GM18870 (cell line): ENCODE results near the gene RNFT2.

Source experiments
- ATAC-seq: cut with Tn5 transposase; IDR thresholded peaks from one replicate; pipeline ENCODE4 v1.9.1; 2021; ENCODE audit warnings: moderate library complexity; ENCODE audit not compliant: unreplicated experiment

RNFT2 gene

DNA sequence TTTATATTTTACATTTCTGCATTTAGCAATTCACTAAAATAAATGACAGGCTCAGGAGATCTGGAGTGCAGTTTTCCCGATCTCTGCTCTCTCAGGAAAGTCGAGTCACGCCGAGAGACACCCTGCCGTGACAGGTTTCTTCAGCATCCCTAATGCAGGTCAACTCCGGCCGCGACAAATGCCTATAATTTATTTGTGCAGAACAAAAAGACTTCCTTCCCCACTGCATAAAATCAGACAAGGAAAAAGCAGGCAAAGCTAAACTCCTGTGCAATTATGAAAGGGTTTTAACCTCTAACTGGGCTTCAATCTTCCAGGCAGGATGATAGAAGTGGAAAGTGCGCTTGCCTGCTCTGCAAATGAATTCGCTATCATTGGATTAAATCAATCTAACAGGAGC lies 28.3 kb upstream of the RNFT2 start:
- no peak for ATAC-seq

DNA sequence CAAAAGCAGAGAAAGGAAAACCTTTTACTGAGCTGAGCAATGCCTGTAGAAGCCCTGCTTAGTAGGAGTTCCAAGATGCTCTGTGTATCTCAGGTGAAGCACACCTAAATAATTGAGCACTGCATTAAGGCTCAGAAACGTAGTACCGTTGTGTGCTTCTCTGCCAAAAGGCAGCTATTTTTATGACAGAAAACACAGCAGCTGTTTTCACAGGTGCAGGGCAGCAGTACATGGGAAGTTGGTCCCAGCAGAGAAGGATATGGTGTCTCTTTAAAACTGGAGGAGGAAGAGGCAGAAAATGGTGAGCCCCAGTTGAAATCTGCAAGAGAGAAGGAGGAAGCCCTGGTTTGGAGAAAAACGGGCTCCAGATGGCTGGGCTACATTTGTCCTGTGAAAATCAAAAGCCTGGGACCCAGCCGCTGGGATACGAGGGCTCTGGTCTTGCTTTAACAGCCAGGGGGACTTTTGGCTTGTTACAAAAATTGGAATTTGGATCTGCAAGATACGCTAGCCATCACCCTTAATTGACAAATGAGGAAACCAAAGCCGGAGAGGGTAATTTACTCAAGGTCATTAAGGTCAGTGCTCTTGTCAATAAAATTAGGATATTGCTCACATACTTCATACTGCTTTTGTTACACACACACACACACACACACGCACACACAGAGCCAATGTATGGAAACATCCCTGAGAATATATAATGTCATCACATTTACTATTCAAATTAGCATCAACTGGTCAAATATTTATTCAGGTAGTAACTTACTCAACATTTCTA lies 27.6 kb upstream of the RNFT2 start:
- no peak for ATAC-seq

DNA sequence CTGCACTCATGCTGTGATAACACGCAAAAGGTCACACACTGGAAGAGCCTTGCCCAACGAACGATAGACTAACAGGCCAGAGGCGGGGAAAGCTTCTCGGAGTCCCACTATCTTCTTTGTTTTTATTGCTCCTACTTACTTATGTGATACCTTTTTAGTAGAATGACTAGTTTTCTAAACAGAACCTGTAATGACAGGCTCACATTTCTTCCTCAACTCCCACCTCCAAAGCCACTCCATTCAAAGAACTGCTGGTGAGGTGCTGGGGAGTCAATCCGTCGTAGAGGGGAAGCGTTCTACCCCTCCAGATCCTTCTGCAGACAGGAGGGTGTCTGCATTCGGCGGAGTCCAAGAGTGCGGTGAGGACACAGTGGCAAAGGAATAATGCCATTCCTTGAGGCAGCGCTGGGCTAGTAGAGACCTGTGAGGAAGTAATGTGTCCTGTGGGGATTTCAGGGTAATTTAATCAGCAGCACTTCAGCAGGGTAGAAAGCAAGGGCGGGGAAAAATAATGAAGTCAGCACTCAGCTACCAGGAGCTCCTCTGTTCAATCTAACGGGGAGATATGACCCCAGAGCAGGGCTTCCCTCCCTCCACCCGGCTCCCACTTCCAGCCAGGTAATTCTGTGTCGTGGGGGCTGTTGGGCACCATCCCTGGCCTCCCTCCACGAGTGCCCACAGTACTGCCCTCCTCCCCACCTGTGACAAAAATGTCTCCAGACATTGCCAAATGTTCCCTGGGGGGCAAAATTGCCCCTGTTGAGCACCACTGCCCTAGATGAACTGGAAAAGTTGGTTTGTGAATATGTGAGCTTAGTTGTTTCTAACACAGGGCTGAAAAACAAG lies 25.4 kb upstream of the RNFT2 start:
- ATAC-seq: no peak

- ATAC-seq: no peak
Measured at GRCh38 chr12:116713527-116713926, 24.6 kb upstream of the RNFT2 start.

DNA sequence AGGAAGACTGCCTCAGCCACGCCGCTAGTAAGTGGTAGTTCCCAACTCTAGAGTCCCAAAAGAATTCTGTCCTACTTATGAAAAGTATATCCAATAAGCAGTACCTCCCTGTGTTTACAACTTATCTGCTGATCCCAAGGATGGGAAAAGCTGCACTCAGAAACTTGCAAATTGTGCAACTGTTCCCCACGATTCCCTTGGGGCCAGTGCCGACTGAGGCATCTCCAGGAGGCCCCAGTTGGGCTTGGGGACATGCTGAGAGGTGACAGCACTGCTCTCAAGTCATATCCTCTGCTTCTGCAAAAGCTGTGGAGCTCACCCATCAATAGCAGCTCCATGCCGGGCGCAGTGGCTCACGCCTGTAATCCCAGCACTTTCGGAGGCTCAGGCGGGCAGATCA lies 23.9 kb upstream of the RNFT2 start:
- ATAC-seq: no peak

- no peak for ATAC-seq
Measured at GRCh38 chr12:116717466-116718437, 20.4 kb upstream of the RNFT2 start.

DNA sequence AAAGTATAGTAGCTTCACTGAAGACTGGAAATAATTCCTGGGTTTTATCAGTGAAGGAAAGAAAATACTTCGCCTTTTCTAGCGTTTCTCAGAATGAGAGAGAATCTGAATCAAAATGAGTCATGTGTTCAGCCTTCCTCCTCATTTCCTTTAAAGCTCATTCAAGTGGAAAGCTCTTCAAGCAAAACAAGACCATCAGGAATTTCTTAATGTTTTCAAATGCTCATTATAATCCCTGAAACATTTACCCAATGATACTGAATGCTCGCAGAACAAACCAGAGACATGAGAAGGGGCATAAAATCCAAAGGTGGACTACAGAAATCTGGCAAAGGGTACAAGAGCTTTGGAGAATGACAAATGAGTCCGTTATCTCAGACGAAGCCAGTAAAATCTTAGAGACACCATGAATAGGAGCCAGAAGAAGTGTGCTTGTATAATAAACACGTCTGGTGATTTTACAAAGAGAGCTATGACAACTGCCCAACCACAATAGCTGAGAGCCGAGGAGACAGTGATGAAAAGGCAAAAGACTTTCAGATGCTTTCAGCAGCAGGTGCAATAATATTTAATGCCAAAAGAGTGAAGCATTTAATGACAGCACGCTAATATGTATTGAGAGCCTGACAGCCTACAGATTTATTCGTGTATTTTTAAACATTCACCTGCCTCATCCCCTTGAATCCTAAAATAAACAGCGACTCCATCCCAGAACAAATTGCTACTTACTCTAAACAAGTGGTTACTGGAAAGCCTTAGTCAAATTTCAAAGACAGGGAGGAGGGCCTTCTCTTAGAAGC lies 19.3 kb upstream of the RNFT2 start:
- ATAC-seq: no peak

DNA sequence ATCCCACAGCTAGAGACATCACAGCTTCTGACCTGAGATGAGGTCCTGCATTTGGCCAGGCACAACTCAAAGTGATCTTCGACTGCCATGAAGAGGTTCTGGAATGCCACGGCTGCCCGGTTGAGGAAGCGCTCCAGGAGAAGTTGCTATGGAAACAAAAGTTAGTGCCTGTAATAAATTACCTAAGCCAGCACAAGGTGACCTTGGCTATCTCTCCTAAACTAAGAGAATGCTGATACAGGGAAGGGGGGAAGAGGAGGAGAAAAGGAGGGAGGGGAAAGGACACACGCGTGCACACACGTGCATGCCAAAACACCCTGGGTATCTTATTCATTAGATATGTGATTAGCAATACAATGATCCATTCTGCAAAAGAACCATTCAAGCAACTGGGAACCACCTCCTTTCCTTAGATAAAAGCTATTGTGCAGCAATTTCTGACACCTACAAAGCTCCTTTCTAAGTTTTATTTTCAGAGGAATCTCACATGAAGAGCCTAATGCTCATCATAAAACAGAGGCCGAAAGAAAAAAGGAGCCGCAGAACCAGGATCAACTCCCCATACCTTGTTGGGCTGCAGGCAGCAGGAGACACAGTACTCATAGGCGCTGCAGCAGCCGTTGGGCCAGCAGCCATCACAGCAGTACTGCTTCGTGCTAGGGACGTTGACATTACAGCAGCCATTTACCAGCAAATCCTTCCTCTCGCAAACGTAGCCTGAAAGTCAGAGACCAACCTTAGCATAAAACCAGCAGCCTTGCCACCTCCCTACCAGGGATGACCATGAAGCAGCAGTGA lies 18.2 kb upstream of the RNFT2 start:
- no peak for ATAC-seq

- ATAC-seq: no peak
Measured at GRCh38 chr12:116722245-116722644, 15.9 kb upstream of the RNFT2 start.

- ATAC-seq: no peak
Measured at GRCh38 chr12:116726694-116727093, 11.4 kb upstream of the RNFT2 start.

DNA sequence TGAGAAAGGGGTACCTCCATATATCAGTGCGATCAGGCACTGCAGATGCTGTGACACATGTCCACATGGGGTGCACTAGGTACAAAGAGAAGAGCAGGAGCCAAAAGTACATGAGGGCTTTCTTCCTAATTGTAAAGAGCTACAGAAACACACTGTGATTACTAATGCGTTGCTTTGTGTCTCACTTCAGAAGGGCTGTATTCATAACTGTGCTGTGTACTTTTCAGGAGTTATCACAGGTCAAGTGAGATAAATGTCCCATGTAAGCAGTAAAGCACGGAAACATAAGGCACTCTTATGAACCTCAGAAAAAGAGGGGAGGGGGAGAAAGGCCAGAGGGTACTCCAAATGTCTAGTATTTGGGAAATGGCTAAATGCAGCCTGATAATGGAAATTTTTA lies 10.9 kb upstream of the RNFT2 start:
- ATAC-seq: no peak

DNA sequence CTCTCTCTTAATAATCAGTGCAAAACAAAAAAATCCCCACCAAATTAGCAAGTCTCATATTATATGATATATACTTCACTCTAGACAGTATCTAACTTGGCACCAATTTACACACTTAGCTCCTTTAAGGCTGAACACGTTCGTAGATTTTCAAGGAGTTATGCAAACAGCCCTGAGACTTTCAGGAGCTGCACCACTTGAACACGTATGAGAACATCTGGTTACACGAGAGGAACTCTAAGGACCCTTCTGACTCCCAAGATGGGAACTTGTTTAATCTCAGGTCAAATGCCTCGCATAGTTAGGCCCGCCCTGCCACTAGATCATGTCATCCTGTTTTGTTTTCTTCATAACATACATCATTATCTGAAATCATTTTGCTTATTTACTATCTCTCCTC lies 10.2 kb upstream of the RNFT2 start:
- ATAC-seq: no peak

- no peak for ATAC-seq
Measured at GRCh38 chr12:116731801-116732200, 6.3 kb upstream of the RNFT2 start.

GRCh38 chr12:116734156-116734768 lies 3.9 kb upstream of the RNFT2 start:
- ATAC-seq: no peak

GRCh38 chr12:116735084-116735483 lies 3.0 kb upstream of the RNFT2 start:
- no peak for ATAC-seq

GRCh38 chr12:116735951-116736599 lies 2.0 kb upstream of the RNFT2 start:
- no peak for ATAC-seq

DNA sequence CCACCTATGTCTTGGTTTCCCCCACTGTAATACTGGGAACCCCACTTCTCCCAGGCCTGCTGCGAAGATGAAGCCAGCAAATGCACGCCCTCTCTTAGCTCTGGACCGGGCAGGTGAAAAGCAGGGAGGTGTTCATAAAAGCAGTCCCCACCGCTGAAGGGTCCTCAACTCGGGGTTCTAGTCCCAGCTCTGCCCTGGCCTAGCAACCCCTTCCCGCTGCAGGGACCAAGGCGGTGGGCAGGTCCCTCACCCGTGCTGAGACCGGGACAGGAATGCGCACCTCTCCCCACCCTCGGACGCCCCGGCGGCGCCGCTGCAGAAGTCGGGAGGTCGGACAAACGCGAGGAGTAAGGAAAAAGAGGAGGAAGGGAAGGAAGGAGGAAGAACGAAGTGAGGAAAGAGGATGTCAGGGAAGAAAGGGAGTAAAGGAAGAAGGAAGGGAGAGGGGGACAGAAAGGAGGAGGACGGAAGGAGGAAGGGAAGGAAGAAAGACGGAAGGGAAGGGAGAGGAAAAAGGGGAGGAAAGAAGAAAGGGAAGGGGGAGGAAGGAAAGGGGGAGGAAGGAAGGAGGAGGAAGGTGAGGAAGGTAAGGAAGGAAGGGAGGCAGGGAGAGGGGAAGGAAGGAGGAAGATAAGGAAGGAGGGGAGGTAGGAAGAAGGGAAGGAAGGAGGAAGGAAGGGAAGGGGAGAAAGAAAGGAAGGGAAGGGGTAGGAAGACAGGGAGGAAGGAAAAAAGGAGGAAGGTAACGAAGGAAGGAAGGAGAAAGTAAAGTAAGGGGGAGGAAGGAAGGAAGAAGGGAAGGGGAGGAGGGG lies 947 bp upstream of the RNFT2 start:
- ATAC-seq: no peak

- ATAC-seq: no peak
Measured at GRCh38 chr12:116739381-116739887, 1.3 kb downstream of the RNFT2 start.
